Prostate gland (tissue), 2 donors: Measurements from ENCODE around the gene ENPP6. TPM values are rescaled to one million over a fixed set of nuclear protein-coding genes. Genes with fewer than 3 reads are reported as not detected.

Source experiments
- DNase-seq: peaks from one replicate; pipeline ENCODE4 v3.0.0-alpha.2; 2019; ENCODE audit warnings: low spot score
- H3K27ac ChIP-seq, 2 donors: fragments of 200-600 bp; sonication (generic); 2 replicates each; pipeline ENCODE4 v1.5.1; 2017 to 2019
- H3K27me3 ChIP-seq: fragments of 200-600 bp; sonication (generic); replicated peaks from 2 replicates; pipeline ENCODE4 v1.5.1; 2019; ENCODE audit not compliant: insufficient read depth
- H3K36me3 ChIP-seq, 2 donors: fragments of 200-600 bp; sonication (generic); 1 replicate in 1 of 2; 2 replicates in 1 of 2; pipeline versions ENCODE4 v1.5.1 to v1.8.1; 2017 to 2019
- H3K4me1 ChIP-seq: fragments of 200-600 bp; sonication (generic); replicated peaks from 2 replicates; pipeline ENCODE4 v1.5.1; 2019
- H3K4me3 ChIP-seq, 2 donors: fragments of 200-600 bp; sonication (generic); 2 replicates each; pipeline ENCODE4 v1.5.1; 2017 to 2019
- H3K9me3 ChIP-seq: fragments of 200-600 bp; sonication (generic); 2 replicates; pipeline ENCODE4 v1.5.1; 2017
- CTCF ChIP-seq, 4 experiments: fragments of 200-600 bp in 2 of 4; fragments of 450-650 bp in 2 of 4; sonication (generic) in 2 of 4; IDR thresholded peaks; 1 replicate in 3 of 4; 2 replicates in 1 of 4; pipeline ENCODE4 v1.5.1; 2016 to 2019; ENCODE audit warnings: antibody characterized with exemption in 4 of 4, mild to moderate bottlenecking in 2 of 4, moderate library complexity in 2 of 4
- POLR2A ChIP-seq: fragments of 450-650 bp; IDR thresholded peaks from one replicate; pipeline ENCODE4 v1.6.1; 2016; ENCODE audit warnings: antibody characterized with exemption, mild to moderate bottlenecking
- POLR2AphosphoS5 ChIP-seq: sonication (generic); formaldehyde crosslinking; IDR thresholded peaks from one replicate; pipeline ENCODE4 v1.6.1; 2017; ENCODE audit warnings: antibody characterized with exemption
- WGBS: methylation state at CpG from one replicate; pipeline ENCODE4 v1.1.5; 2018; 5-methylcytosine and 5-hydroxymethylcytosine counted together
- intact Hi-C: fragments of 100-400 bp; cut with DNase I; formaldehyde crosslinking; loops from one replicate; pipeline ENCODE4 v1.14.2; 2022
- total RNA-seq, 2 donors: library from RNA; depleted of rRNA; stranded (reverse); fragments of >200 nt; gene quantifications; one replicate each; pipeline ENCODE4 v1.1.0, GENCODE V29; 2016

Gene ENPP6
- total RNA-seq, 2 donors from 2014 or later: 0.68 to 5.9 TPM

DNA sequence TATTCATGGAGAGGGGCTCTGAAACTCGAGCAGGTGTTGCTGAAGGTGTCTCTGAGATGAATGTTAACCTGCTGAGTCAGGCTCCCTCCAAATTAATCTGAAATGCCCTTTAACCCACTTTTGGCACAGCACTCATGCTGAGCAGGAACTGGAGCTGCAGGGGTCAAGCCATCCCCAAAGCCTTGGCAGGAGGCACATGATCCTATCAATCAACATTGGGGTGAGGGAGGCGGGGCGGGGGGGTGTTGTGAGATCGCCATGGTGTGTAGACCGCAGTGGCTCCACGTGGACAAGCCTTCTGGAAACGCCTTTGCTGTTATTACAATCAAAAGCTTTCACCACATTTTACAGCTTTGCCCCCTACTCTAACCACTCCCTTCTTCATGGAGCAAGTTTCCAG is 16.5 kb downstream of the ENPP6 start:
- intact Hi-C loops: no loop called here
- no peaks in the 10 kb centered on the region for H3K4me1 ChIP-seq
- H3K27ac ChIP-seq: no peak overlapping the region
- no peaks in the 10 kb centered on the region for H3K9me3 ChIP-seq
- no peak for DNase-seq
- no peaks in the 10 kb centered on the region for H3K36me3 ChIP-seq
- H3K27me3 ChIP-seq: no peaks in the 10 kb centered on the region
- no peak overlapping the region for H3K4me3 ChIP-seq
- TF ChIP-seq CTCF (IDR thresholded peaks at IDR 0.05) (no peak), POLR2A (no peak), POLR2AphosphoS5 (no peak)
- WGBS: 79% methylated on average over 7 of the region's 7 CpGs

GRCh38 chr4:184200296-184200695 is 17.4 kb downstream of the ENPP6 start:
- TF ChIP-seq CTCF (IDR thresholded peaks at IDR 0.05): no peak
- TF ChIP-seq POLR2A: no peak
- no peak for TF ChIP-seq POLR2AphosphoS5
- Histone ChIP-seq H3K9me3 (no peaks in the 10 kb centered on the region), H3K36me3 (no peaks in the 10 kb centered on the region), H3K4me3 (no peak overlapping the region), H3K4me1 (no peaks in the 10 kb centered on the region), H3K27ac (no peak overlapping the region), H3K27me3 (no peaks in the 10 kb centered on the region)
- WGBS: 93% methylated on average over 12 of the region's 12 CpGs
- intact Hi-C loops: no loop called here
- DNase-seq: no peak

GRCh38 chr4:184199780-184200179 is 17.9 kb downstream of the ENPP6 start:
- H3K4me3 ChIP-seq: no peak overlapping the region
- no peak for DNase-seq
- H3K4me1 ChIP-seq: no peaks in the 10 kb centered on the region
- H3K27me3 ChIP-seq: no peaks in the 10 kb centered on the region
- no peaks in the 10 kb centered on the region for H3K36me3 ChIP-seq
- no peak for TF ChIP-seq POLR2AphosphoS5
- TF ChIP-seq POLR2A: no peak
- no peak for TF ChIP-seq CTCF (IDR thresholded peaks at IDR 0.05)
- intact Hi-C loops: no loop called here
- 93% methylated on average over 5 of the region's 5 CpGs for WGBS
- no peak overlapping the region for H3K27ac ChIP-seq
- no peaks in the 10 kb centered on the region for H3K9me3 ChIP-seq

DNA sequence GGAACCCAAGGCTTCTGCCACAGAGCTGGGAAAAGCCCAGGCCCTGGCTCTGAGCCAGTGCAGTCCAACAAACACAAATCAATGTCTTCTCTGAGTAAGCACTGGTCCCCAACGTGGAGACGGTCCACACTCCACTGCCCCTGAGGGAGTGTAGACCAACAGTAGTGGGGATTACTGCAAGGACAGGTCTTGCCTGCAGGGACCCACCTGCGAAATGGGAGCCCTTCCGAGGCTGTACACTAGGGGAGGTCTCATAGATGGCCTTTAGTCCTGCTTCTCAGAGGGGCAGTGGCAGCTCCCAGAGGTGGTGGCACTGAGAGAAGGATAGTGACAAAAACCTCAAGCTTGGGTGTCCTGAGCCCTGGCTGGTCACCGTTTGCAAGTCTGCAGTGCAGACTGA is 19.5 kb downstream of the ENPP6 start:
- WGBS: 58% methylated on average over 5 of the region's 5 CpGs
- Histone ChIP-seq H3K4me3 (no peak overlapping the region), H3K4me1 (no peaks in the 10 kb centered on the region), H3K9me3 (no peaks in the 10 kb centered on the region), H3K36me3 (no peaks in the 10 kb centered on the region), H3K27ac (no peak overlapping the region), H3K27me3 (no peaks in the 10 kb centered on the region)
- no peak for DNase-seq
- no peak for TF ChIP-seq POLR2AphosphoS5
- TF ChIP-seq POLR2A: no peak
- TF ChIP-seq CTCF (IDR thresholded peaks at IDR 0.05): no peak
- intact Hi-C loops: no loop called here

DNA sequence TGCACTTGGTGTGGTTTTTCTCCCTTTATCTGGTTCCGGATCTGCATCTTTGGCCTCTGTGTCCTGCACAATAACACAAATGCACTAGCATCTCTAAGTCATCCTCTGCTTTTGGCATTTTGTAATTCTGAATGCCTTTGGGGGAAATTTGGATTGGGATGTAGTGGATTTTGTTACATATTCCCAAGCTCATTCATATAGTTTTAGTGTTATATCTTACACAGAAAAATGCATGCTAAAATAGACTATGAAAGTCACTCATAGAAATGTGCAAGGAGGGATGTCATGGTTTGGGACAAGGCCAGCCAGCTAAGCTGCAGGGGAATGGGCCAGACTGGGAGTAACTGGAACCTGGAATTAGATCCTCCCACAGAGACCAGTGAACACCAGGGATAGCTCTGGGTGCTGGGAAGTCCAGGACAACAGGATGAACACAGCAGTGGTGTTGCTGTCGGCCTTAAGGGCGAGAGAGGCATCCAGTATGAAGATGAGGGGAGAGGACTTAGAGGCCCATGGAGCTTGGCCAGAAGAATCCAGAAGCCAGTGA is 20.1 kb downstream of the ENPP6 start:
- intact Hi-C loops: no loop called here
- DNase-seq: no peak
- Histone ChIP-seq H3K4me1 (no peaks in the 10 kb centered on the region), H3K4me3 (no peak overlapping the region), H3K9me3 (no peaks in the 10 kb centered on the region), H3K36me3 (no peaks in the 10 kb centered on the region), H3K27ac (peak overlapping the region in 1 of 2 donors; percentile 62), H3K27me3 (no peaks in the 10 kb centered on the region)
- no peak for TF ChIP-seq POLR2AphosphoS5
- TF ChIP-seq CTCF (IDR thresholded peaks at IDR 0.05): no peak
- TF ChIP-seq POLR2A: no peak
- 90% methylated on average over 3 of the region's 3 CpGs for WGBS
